DND-41 (cell line): ENCODE data around the gene CARD9.

Experiments used
- ATAC-seq: fragments of 200-7000 bp; cut with Tn5 transposase; 3 replicates; pipeline ENCODE4 v1.9.1; 2021; ENCODE audit warnings: low read depth; ENCODE audit not compliant: insufficient read depth
- DNase-seq: peaks from one replicate; pipeline ENCODE4 v3.0.0-alpha.2; 2020
- H2AFZ ChIP-seq: 2 replicates; pipeline ENCODE4 v1.6.0; 2012; ENCODE audit warnings: low read depth, low read length
- H3K27ac ChIP-seq: 2 replicates; pipeline ENCODE4 v1.5.1; 2012; ENCODE audit warnings: low read length, inconsistent platforms
- H3K27me3 ChIP-seq: fragments of 200-600 bp; sonication (generic); 2 replicates; pipeline ENCODE4 v1.6.0; 2012; ENCODE audit warnings: low read length, mild to moderate bottlenecking, inconsistent platforms; ENCODE audit not compliant: insufficient read depth, poor library complexity
- H3K36me3 ChIP-seq: 2 replicates; pipeline ENCODE4 v1.5.1; 2012; ENCODE audit warnings: low read length, inconsistent platforms; ENCODE audit not compliant: insufficient read depth
- H3K4me1 ChIP-seq: 2 replicates; pipeline ENCODE4 v1.5.1; 2012; ENCODE audit warnings: mild to moderate bottlenecking, low read length; ENCODE audit not compliant: insufficient read depth
- H3K4me2 ChIP-seq: 2 replicates; pipeline ENCODE4 v1.6.0; 2012; ENCODE audit warnings: mild to moderate bottlenecking, moderate library complexity, low read length, inconsistent platforms; ENCODE audit not compliant: insufficient read depth
- H3K4me3 ChIP-seq, 2 experiments: fragments of 200-600 bp in 1 of 2; shearing (Covaris generic) in 1 of 2; 2 replicates each; pipeline ENCODE4 v1.5.1; 2012 to 2016; ENCODE audit warnings: inconsistent platforms in 2 of 2, low read length in 2 of 2, mild to moderate bottlenecking in 2 of 2, low read depth in 1 of 2, moderate library complexity in 1 of 2
- H3K79me2 ChIP-seq: 2 replicates; pipeline ENCODE4 v1.6.0; 2012; ENCODE audit warnings: low read length, inconsistent platforms; ENCODE audit not compliant: insufficient read depth
- H3K9ac ChIP-seq: 2 replicates; pipeline ENCODE4 v1.6.0; 2012; ENCODE audit warnings: low read depth, mild to moderate bottlenecking, inconsistent platforms, low read length, moderate library complexity
- H3K9me3 ChIP-seq: 2 replicates; pipeline ENCODE4 v1.5.1; 2012; ENCODE audit warnings: low read length, moderate library complexity, mild to moderate bottlenecking, inconsistent platforms; ENCODE audit not compliant: insufficient read depth, severe bottlenecking
- H4K20me1 ChIP-seq: 2 replicates; pipeline ENCODE4 v1.6.0; 2012; ENCODE audit warnings: low read length; ENCODE audit not compliant: insufficient read depth
- EZH2 ChIP-seq: IDR thresholded peaks from 3 replicates; pipeline ENCODE4 v1.6.1; 2012; ENCODE audit warnings: borderline replicate concordance, low read depth, mild to moderate bottlenecking, moderate library complexity, low read length, inconsistent platforms; ENCODE audit not compliant: severe bottlenecking
- TF ChIP-seq, protein P1 (sequence below): IDR thresholded peaks from 2 replicates; pipeline ENCODE4 v1.5.1; 2012; ENCODE audit warnings: borderline replicate concordance, low read length, moderate library complexity, mild to moderate bottlenecking; ENCODE audit not compliant: poor library complexity, severe bottlenecking; ENCODE audit errors: extremely low read depth

Gene CARD9

DNA sequence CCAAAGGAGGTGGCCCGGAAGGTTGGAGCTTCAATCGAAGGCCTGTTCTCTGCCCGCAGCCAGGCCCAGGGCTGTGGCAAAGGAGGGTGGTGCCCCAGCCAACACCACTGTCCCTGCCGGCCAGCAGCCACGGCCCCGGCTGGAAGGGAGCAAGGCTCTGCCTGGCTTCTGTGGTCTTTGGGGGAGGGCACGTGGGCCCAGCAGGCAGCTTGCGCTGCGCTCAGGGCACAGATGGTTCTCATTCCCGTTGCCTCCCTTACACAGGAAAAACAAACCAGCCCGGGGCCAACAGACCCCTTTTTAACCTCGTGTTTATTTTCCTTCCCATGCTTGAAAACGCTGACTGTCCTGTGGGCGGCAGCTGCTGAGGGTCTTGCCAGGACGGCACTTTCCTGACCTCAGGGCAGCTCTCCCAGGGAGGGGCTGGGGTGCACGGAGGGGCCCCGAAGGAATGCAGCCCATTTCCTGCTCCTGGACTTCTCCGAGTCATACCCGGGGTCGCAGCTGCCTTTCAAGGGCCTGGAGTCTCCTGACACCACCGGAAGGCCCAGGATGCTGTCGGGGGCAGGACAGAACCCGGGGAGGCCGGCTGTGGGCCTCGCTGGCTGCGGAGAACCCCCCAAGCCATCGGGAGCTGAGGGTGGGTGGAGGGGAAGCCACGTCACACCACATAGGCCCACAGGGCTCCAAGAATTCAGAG, 47.3 kb downstream of the CARD9 start:
- H3K4me2 ChIP-seq = peak overlapping the region; percentile 77; the same call in 1 of the 2 replicates
- no peak overlapping the region for H3K9ac ChIP-seq
- H3K27ac ChIP-seq = no peak overlapping the region
- no peak overlapping the region for H3K4me3 ChIP-seq
- DNase-seq (no peak), ATAC-seq (no peak)
- TF ChIP-seq, protein P1, sequence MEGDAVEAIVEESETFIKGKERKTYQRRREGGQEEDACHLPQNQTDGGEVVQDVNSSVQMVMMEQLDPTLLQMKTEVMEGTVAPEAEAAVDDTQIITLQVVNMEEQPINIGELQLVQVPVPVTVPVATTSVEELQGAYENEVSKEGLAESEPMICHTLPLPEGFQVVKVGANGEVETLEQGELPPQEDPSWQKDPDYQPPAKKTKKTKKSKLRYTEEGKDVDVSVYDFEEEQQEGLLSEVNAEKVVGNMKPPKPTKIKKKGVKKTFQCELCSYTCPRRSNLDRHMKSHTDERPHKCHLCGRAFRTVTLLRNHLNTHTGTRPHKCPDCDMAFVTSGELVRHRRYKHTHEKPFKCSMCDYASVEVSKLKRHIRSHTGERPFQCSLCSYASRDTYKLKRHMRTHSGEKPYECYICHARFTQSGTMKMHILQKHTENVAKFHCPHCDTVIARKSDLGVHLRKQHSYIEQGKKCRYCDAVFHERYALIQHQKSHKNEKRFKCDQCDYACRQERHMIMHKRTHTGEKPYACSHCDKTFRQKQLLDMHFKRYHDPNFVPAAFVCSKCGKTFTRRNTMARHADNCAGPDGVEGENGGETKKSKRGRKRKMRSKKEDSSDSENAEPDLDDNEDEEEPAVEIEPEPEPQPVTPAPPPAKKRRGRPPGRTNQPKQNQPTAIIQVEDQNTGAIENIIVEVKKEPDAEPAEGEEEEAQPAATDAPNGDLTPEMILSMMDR = no peak
- TF ChIP-seq EZH2 = no peak
- H3K4me1 ChIP-seq = peaks cover 21% of the 10 kb centered on the region
- no peaks in the 10 kb centered on the region for H3K36me3 ChIP-seq
- no peaks in the 10 kb centered on the region for H3K9me3 ChIP-seq
- H4K20me1 ChIP-seq = peaks cover 27% of the 10 kb centered on the region; the same call in 1 of the 2 replicates
- H3K27me3 ChIP-seq = peaks cover 39% of the 10 kb centered on the region
- H2AFZ ChIP-seq = no peak overlapping the region
- H3K79me2 ChIP-seq = no peaks in the 10 kb centered on the region

DNA sequence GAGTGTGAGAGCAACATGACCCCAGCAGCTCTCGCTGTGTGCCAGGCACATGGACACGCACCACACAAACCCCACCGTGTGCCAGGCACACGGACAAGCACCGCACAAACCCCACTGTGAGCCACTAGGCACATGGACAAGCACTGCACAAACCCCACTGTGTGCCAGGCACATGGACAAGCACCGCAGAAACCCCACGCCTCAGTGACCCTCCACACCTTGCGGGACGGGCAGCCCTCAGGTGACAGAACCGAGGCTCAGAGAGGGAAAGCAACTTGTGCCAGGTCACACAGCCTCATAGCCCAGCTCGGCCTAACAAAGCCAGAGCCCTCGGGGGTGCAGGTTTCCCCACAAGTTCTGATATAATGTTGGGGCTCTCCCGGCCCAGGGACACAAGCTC, 48.1 kb downstream of the CARD9 start:
- TF ChIP-seq EZH2 = no peak
- TF ChIP-seq, protein P1 = no peak
- Histone ChIP-seq H3K36me3 (no peaks in the 10 kb centered on the region), H3K4me3 (no peak overlapping the region), H3K9me3 (no peaks in the 10 kb centered on the region), H3K27me3 (peaks cover 39% of the 10 kb centered on the region), H3K79me2 (no peaks in the 10 kb centered on the region), H3K4me1 (peaks cover 21% of the 10 kb centered on the region), H3K9ac (no peak overlapping the region), H4K20me1 (peaks cover 22% of the 10 kb centered on the region; the same call in 1 of the 2 replicates), H3K4me2 (no peak overlapping the region), H3K27ac (no peak overlapping the region), H2AFZ (no peak overlapping the region)
- DNase-seq (no peak), ATAC-seq (no peak)

DNA sequence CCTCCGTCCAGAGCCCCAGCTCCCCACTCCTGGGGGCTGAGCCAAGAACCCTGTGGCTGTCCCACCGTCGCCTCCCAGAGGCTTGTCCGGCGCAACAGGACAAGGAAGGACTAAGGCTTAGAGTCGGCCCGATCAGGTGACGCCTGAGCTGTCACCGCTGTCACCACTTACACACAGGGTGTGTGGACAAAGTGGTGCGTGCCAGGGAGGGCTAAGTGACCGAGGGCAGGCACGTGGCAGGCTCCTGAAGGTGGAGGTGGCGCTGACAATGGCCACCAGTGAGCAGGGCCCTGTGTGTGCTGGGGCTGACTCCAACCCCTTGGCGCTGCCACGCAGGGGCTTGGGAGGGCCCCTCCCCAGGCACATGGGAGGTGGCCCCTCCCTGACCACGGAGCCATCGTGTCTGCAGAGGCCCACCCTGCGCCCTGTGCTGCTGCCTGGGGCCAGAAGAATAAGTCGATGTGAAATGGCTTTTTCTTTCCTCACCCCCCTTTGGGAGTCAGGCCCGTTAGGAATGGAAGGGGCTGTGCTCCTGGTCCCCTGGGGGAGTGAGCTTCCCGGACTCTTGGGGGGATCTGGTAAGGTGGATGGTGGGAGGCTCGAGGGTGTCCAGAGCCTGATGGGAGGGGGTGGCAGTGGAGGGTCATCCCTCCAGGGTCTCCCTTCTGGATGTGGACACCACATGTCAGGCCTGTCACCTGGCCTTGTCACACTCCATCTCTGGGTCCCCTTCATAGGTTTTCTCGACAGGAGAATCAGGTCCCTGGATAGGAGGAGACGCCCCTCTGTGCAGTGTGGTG, 48.8 kb downstream of the CARD9 start:
- no peaks in the 10 kb centered on the region for H3K79me2 ChIP-seq
- H3K27ac ChIP-seq = no peak overlapping the region
- H3K9ac ChIP-seq = no peak overlapping the region
- no peak for TF ChIP-seq EZH2
- TF ChIP-seq, protein P1 = no peak
- ATAC-seq (no peak), DNase-seq (no peak)
- H3K4me3 ChIP-seq = no peak overlapping the region
- no peaks in the 10 kb centered on the region for H3K9me3 ChIP-seq
- peaks cover 39% of the 10 kb centered on the region for H3K27me3 ChIP-seq
- peaks cover 21% of the 10 kb centered on the region for H3K4me1 ChIP-seq
- H3K36me3 ChIP-seq = no peaks in the 10 kb centered on the region
- H4K20me1 ChIP-seq = peaks cover 17% of the 10 kb centered on the region; the same call in 1 of the 2 replicates
- H3K4me2 ChIP-seq = no peak overlapping the region
- no peak overlapping the region for H2AFZ ChIP-seq
